RWPE2 (cell line): ENCODE data around the gene RABL6.
"Not testable (repeated sequence)": the region's sequence is repeated elsewhere in the genome, so short reads cannot be mapped to it uniquely, and the experiment has no call there.

Source experiments
- ATAC-seq: fragments of 200-7000 bp; cut with Tn5 transposase; 3 replicates; pipeline ENCODE4 v1.9.1; 2021; ENCODE audit warnings: low read depth
- DNase-seq: peaks from one replicate; pipeline ENCODE4 v3.0.0-alpha.2; 2020; ENCODE audit warnings: low spot score
- H3K27ac ChIP-seq: fragments of 450-650 bp; 2 replicates; pipeline ENCODE4 v1.5.1; 2017; ENCODE audit warnings: mild to moderate bottlenecking; ENCODE audit not compliant: poor library complexity, severe bottlenecking
- H3K27me3 ChIP-seq: fragments of 250-450 bp; sonication (Bioruptor Pico); 2 replicates; pipeline ENCODE4 v1.5.1; 2021; ENCODE audit warnings: mild to moderate bottlenecking, moderate library complexity; ENCODE audit not compliant: insufficient read depth, poor library complexity, severe bottlenecking
- H3K36me3 ChIP-seq: fragments of 250-450 bp; sonication (Bioruptor Pico); 2 replicates; pipeline ENCODE4 v1.5.1; 2020; ENCODE audit warnings: low read depth, mild to moderate bottlenecking, moderate library complexity
- H3K4me1 ChIP-seq: fragments of 250-450 bp; sonication (Bioruptor Pico); 2 replicates; pipeline ENCODE4 v1.5.1; 2021; ENCODE audit warnings: mild to moderate bottlenecking, moderate library complexity; ENCODE audit not compliant: insufficient read depth, poor library complexity, severe bottlenecking
- H3K4me3 ChIP-seq: fragments of 250-450 bp; sonication (Bioruptor Pico); 2 replicates; pipeline ENCODE4 v1.5.1; 2021; ENCODE audit warnings: mild to moderate bottlenecking, moderate library complexity; ENCODE audit not compliant: severe bottlenecking
- H3K9me3 ChIP-seq: fragments of 250-450 bp; sonication (Bioruptor Pico); 2 replicates; pipeline ENCODE4 v1.5.1; 2021; ENCODE audit warnings: mild to moderate bottlenecking, moderate library complexity; ENCODE audit not compliant: severe bottlenecking
- CTCF ChIP-seq: fragments of 450-650 bp; IDR thresholded peaks from one replicate; pipeline ENCODE4 v1.5.1; 2017; ENCODE audit warnings: mild to moderate bottlenecking, moderate library complexity; ENCODE audit not compliant: poor library complexity, severe bottlenecking

The RABL6 gene

GRCh38 chr9:136763649-136764035 lies 44.1 kb upstream of the RABL6 start:
- TF ChIP-seq CTCF = no peak
- no peaks in the 10 kb centered on the region for H3K9me3 ChIP-seq
- H3K4me3 ChIP-seq = no peak overlapping the region
- no peaks in the 10 kb centered on the region for H3K36me3 ChIP-seq
- H3K27ac ChIP-seq = no peak overlapping the region
- no peaks in the 10 kb centered on the region for H3K4me1 ChIP-seq
- peaks cover 5% of the 10 kb centered on the region for H3K27me3 ChIP-seq
- ATAC-seq (no peak), DNase-seq (peak; percentile 56)

- no peak for ATAC-seq
- Histone ChIP-seq H3K27ac (no peak within 1 kb of the TSS), H3K27me3 (peaks cover 5% of the 10 kb centered on the region), H3K36me3 (no peaks in the 10 kb centered on the region), H3K4me1 (no peaks in the 10 kb centered on the region), H3K9me3 (no peaks in the 10 kb centered on the region), H3K4me3 (no peak within 1 kb of the TSS)
- TF ChIP-seq CTCF = no peak
- DNase-seq = peak; percentile 55
These were observed 43.4 kb upstream of the RABL6 start, which contains the start of gene LCN15 for GRCh38 chr9:136764301-136764891. Gene LCN15, minus strand, starts transcription at chr9:136764518. Its CDS starts 30 bp downstream, at chr9:136764488.

DNA sequence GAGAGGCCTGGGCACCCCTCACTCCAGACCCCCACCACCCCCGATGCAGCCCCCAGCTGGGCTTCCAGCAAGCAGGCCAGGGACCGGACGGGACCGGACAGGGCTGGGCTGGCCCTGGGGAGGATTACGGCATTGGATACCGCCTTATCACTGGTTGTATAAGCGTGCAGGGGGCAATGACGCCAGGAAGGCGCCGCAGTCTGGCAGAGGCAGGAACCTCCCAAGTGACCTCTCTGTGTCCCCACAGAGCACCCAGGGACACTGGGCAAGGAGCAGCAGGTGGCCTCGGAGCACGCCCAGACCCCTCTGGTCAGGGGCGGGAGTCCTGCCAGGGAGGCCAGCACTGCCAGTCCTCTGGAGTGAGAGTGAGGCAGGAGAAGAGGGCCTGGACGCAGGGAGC lies 42.7 kb upstream of the RABL6 start:
- no peak overlapping the region for H3K27ac ChIP-seq

GRCh38 chr9:136765745-136766409 lies 41.9 kb upstream of the RABL6 start:
- not testable (repeated sequence) for H3K36me3 ChIP-seq, ATAC-seq, H3K4me1 ChIP-seq, H3K27ac ChIP-seq, H3K9me3 ChIP-seq, H3K4me3 ChIP-seq, H3K27me3 ChIP-seq
- DNase-seq = peak; percentile 35

More for the DNA sequence above, 42.7 kb upstream of the RABL6 start:
- ATAC-seq (no peak), DNase-seq (peak; percentile 46)
- H3K27me3 ChIP-seq = peaks cover 5% of the 10 kb centered on the region
- TF ChIP-seq CTCF = no peak
- H3K36me3 ChIP-seq = no peaks in the 10 kb centered on the region
- no peaks in the 10 kb centered on the region for H3K4me1 ChIP-seq
- H3K4me3 ChIP-seq = no peak overlapping the region
- no peaks in the 10 kb centered on the region for H3K9me3 ChIP-seq

DNA sequence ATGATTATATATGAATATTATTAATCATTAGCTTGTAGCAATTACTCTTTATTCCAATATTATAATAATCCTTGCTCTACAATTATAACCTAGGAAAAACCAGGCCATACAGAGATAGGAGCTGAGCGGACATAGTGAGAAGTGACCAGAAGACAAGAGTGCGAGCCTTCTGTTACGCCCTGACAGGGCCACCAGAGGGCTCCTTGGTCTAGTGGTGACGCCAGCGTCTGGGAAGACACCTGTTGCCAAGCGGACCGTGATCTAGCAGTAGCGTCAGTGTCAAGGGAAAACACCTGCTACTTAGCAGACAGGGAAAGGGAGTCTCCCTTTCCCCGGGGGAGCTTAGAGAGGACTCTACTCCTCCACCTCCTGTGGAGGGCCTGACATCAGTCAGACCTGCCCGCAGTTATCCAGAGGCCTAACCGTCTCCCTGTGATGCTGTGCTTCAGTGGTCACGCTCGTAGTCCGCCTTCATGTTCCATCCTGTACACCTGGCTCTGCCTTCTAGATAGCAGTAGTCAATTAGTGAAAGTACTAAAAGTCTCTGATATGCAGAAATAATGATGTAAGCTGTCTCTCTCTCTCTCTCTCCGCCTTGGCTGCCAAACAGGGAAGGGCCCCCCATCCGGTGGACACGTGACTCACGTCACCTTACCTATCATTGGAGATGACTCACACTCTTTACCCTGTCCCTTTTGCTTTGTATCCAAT lies 41.2 kb upstream of the RABL6 start:
- H3K36me3 ChIP-seq, H3K27me3 ChIP-seq, H3K4me1 ChIP-seq, H3K4me3 ChIP-seq, H3K27ac ChIP-seq, H3K9me3 ChIP-seq, ATAC-seq: not testable (repeated sequence)
- TF ChIP-seq CTCF = peak; percentile 38
- DNase-seq = peak; percentile 65
